AG08396 (cell line): ENCODE data around the gene QPRT.
"Not testable (repeated sequence)": the region's sequence is repeated elsewhere in the genome, so short reads cannot be mapped to it uniquely, and the experiment has no call there.

Source experiments
- DNase-seq: peaks from one replicate; pipeline ENCODE4 v3.0.0; 2012; ENCODE audit warnings: low spot score, mixed read lengths

QPRT gene

DNA sequence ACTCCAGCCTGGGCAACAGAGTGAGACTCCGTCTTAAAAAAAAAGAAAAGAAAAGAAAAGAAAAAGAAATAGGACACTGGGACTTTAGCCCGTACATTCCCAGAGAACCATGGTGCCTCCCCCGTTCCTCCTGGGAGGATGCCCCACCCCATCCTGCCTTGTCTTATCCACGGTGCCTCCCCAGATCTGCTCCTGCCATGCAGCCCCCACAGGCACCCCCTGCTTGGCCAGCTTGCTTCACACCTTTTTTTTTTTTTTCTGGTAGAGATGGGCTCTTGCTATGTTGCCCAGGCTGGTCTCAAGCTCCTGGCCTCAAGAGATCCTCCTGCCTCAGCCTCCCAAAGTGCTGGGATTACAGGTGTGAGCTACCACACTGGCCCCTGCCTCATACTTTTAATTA, 67.5 kb downstream of the QPRT start:
- DNase-seq: not testable (repeated sequence)
